HG02884 (cell line): ENCODE measurements around the gene USP10.
"Not testable (repeated sequence)": the region's sequence is repeated elsewhere in the genome, so short reads cannot be mapped to it uniquely, and the experiment has no call there.

ENCODE experiments used
- ATAC-seq: cut with Tn5 transposase; IDR thresholded peaks from one replicate; pipeline ENCODE4 v1.9.1; 2021; ENCODE audit warnings: mild to moderate bottlenecking, moderate library complexity; ENCODE audit not compliant: unreplicated experiment

Gene USP10

DNA sequence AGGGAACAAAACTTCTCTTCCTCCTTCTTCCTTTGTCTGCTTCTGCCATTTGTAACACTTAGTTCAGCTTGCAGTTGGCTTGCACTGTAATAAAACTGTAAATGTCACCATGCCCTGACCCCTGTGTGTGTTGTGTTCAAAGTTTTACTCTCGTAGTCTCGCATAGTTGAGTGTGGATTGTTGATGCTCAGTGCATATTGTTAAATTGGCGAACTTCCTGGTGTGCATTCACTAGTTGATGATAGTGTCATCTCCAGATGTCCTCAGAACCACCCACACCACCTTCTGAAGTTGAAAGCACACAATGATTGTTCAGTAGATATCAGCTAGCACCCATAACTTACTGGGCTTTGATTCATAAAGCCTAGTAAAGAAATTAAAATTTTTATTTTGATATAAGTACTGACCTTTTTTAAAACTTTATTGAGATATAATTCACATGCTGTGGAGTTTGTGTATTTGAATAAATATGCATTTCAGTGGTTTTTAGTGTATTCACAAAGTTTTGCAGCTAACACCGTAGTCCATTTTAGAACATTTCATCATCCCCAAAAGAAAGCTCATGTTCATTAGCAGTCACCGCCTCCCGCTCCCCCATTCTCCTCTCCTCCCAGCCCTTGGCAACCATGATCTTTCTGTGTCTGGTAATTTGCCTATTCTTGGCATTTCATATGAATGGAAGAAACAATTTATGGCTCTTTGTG lies 25.0 kb downstream of the USP10 start:
- no peak for ATAC-seq

- no peak for ATAC-seq
These were observed 25.8 kb downstream of the USP10 start for GRCh38 chr16:84725481-84726078.

- ATAC-seq, result no peak
These were observed 26.4 kb downstream of the USP10 start for GRCh38 chr16:84726079-84726668.

DNA sequence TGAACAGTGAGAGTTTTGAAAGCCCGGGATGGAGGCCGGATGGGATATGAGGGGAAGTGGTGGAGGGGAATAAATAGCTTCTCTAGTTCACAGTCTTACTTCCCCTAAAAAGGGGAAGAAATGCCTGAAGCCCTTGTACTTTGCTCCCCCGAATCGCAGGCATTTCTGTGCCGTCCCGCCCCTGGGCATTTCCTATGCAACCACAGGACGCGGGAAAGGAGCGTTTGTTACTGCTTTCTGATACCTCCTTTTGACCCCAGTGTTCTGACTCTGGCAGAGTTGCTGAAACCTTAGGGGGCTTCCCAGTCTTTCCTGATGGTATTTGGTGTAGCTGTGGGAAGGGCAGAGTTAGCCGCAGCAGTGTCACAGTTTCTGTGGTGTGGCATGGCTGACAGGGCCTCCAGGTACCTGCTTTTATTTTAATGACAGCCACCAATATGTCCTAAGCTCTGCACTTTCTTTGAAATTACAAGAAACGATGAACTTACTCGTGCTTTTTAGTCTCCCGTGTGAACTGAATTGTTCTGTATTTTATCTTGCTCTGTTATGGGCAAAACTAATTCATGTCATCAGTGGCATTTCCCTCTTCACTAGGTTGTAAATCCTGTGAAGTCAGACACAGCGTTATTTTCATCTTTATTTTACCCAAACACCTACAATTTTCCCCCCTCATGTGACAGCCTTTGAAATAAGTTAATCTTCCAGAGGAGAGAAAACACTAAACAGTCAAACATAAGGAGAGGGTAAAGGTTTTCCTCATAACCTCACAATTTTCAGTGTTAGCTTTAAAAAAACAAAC lies 27.1 kb downstream of the USP10 start:
- ATAC-seq, result no peak

DNA sequence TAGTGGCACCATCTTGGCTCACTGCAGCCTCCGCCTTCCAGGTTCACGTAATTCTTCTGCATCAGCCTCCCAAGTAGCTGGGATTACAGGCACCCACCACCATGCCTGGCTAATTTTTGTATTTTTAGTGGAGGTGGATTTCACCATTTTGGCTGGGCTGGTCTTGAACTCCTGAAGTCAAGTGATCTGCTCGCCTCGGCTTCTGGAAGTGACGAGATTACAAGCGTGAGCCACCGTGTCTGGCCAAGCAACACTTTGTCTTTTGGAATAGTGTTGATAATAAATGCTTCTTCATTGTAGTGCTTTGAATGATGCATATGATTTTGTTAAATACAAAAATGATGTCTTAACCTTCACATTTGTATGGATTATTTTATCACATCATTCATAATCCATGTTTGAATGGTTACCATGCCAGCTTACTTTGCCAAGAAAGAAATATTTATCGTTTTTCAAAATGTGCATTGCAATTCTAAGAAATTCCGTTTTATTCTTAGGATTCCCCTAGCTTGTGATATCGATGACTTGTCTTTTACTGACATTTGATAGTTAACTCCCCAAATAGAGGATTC lies 29.1 kb downstream of the USP10 start:
- ATAC-seq, result no peak

DNA sequence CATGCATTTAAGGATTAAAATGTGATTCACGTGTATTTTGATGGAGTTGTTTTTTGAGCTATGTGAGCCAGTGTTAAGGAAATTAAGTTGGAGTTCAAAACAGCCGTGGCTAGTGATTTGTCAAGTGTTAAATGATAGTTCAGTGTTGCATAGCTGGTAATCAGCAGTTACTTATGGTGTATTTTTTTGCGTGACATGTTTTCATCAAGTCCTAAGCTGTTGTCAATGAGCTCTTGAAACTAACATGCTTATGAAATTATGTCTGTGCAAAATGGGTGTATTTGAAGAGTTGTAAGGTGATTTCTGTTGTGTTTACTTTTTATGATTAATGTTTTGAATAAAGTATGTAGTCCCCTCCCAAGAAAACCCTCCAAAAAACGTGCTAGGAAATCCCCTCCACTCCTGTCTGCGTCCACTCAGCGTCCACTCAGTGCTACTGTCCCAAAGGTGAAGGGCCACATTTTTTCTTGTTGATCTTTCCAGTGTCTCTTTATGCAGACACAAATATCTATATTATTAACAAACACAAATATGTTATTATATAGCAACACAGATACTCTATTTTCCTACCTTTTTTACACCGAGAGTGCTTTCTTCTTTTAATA lies 30.0 kb downstream of the USP10 start:
- no peak for ATAC-seq

- ATAC-seq, result no peak
These were observed 30.8 kb downstream of the USP10 start for GRCh38 chr16:84730406-84731106.

- not testable (repeated sequence) for ATAC-seq
These were observed 32.5 kb downstream of the USP10 start for GRCh38 chr16:84732332-84732673.

DNA sequence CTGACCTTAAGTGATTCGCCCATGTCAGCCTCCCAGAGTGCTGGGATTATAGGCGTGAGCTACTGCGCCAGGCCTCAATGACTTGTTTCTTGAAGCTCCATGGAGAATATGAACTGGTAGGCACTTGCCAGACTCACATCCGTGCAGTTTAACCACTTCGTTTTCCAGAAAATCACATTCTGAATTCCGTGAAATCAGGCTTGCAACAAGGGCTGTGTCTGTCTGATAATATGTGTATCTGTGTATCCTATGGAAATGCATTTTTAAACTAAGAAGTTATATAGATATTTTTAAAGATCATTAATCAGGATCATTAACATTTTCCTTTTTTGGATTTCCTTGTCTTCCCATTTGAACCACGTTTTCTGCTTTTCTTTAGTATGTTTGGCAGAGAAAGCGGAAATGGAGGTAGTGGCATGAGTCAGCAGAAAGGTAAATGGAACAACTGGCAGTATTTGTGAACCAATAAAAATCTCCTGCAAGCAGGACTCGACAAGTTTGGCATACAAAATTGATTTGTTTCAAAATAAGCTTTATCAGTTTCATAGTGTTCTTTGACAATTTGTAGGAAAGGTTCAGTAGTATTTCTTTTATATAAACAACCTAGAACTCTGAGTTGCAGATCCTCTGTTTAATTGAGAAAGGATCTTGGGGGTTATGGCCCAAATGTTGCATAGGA lies 33.0 kb downstream of the USP10 start:
- ATAC-seq, result no peak

DNA sequence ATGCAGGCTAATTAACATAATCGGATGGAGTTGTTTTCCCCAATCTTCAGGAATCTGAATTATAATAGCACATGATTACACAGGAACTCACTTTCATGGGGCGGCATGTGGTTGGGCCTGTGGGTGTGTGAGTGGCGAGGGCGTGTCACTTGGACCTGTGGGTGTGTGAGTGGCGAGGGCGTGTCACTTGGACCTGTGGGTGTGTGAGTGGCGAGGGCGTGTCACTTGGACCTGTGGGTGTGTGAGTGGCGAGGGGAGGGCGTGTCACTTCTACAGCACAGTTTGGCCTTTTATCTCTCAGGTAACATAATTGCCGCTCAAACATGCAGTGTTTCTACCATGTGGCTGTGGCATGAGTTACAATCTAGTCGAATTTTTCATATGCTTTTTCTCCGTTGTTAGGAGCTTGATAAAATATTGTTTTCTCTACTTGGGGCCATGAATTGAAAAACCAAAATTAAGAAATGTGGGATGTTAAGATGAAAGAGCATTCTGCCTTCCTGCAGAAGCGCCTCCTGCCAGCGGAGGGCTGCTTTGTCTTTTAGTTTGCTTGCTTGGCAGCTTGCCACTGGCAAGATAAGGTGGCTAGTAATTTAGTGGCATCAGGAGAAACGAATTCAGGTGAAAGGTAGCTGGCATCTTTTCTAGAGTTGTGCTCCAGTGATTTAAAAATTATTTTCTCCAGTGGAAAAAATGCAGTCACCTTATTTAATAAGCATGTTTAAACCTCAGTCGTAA lies 36.2 kb downstream of the USP10 start:
- ATAC-seq, result no peak

- no peak for ATAC-seq
These were observed 37.6 kb downstream of the USP10 start for GRCh38 chr16:84737192-84738011.

DNA sequence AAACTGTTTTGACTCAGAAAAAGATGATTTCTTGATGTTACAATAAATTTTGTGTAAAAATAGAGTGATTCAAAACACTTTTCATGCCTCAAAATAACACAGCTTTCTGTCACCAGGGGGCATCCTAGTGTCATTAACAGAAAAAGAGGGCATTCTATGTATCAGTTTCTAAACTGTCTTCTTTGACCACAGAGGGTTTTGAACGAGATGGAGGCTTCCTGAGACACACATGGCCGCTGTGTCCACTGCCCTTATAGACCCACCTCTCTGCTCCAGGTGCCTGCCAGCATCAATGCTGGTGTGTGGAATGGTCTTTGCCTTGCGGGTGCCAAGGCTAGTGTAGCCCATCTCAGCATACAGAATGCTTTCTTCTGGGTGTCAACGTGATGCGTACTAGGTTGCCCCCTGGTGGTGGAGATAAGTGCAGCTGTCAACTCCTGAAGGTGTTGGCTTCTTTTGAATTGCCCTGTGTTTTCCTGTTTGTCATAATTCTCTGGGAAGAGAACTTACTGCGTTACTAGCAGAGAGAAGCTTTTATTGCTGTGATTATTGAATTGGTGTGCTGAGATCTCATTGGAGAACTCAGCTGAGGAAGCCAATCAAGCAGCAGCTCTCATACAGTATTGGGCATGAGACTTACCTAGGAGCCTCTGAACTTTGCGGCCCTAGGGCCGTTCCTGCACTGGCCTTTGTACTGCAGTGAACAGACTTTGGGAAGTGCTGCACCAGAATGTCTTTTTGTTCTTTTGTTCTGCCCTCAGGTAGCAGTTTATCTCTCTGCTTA lies 38.6 kb downstream of the USP10 start:
- ATAC-seq, result no peak

- ATAC-seq, result no peak
These were observed 39.7 kb downstream of the USP10 start for GRCh38 chr16:84739349-84740124.

DNA sequence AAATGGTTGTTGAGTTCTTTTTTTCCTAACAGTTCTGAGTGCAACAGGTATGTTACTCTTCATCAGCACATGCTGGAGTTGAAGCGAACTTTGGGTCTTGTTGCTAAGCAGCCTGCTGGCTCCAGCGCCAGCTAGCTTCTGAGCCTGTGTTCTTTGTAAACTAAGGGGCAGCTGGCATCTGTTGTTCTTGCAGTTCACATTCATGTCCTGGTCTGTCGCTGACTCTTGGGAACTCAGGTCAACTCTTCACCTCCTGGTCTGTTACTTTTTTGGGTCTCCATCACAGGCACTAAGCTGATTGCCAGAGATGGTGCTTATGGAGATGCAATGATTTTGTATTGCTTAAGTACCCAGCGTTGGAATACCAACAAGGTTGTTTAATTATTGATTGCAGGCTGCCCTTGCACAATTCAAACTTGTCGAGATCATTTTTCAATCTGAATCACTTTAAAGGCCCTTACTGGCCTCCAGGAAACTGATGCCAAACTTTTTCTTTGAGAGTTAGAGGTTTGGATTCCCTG lies 40.9 kb downstream of the USP10 start:
- ATAC-seq, result no peak

DNA sequence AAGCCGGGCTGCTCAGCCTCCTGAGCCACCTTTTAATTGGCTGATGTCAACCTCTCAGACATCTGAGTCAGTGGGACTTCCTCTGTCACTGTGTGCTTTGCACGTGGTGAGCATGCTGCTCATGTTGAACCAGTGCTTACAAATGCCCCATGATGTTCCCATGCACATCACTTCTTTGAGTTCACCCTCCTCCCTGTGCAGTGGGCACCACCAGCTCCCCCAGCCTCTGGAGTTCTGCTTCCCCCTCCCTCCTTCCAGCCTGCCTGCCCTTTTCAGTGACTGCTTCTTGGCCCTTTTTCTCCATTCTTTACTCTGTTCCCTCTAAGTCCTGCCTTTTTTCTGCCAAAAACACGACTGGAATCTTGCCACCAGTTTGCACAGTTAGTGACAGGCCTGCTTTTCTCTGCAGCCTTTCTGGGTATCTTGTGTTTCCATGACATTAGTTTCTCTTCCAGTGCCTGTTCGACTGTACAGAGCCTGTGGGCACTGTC lies 41.6 kb downstream of the USP10 start:
- ATAC-seq, result no peak

GRCh38 chr16:84742641-84743092 lies 42.9 kb downstream of the USP10 start:
- ATAC-seq, result no peak
